Stimulated activated naive CD4-positive, alpha-beta T cell (primary cell): ENCODE results near the gene INPPL1.
"Not testable (repeated sequence)": the region's sequence is repeated elsewhere in the genome, so short reads cannot be mapped to it uniquely, and the experiment has no call there.

Experiments used
- DNase-seq, 6 experiments: peaks; one replicate each; lab custom pipeline; 2025; lab: John Stamatoyannopoulos, UW

INPPL1 gene

GRCh38 chr11:72244361-72245262 lies 20.0 kb downstream of the INPPL1 start:
- no peak for DNase-seq

GRCh38 chr11:72245263-72245816 lies 20.8 kb downstream of the INPPL1 start:
- DNase-seq: no peak

GRCh38 chr11:72247584-72247983 lies 23.0 kb downstream of the INPPL1 start:
- DNase-seq: no peak

GRCh38 chr11:72249961-72250360 lies 25.4 kb downstream of the INPPL1 start:
- DNase-seq: no peak

GRCh38 chr11:72250661-72251464 lies 26.3 kb downstream of the INPPL1 start:
- DNase-seq: no peak

- DNase-seq: no peak
These were observed 27.0 kb downstream of the INPPL1 start for GRCh38 chr11:72251614-72252013.

GRCh38 chr11:72253392-72253791 lies 28.8 kb downstream of the INPPL1 start:
- DNase-seq: no peak

- DNase-seq: no peak
These were observed 29.9 kb downstream of the INPPL1 start for GRCh38 chr11:72254299-72254993.

- no peak for DNase-seq
These were observed 33.0 kb downstream of the INPPL1 start for GRCh38 chr11:72257570-72257969.

- no peak for DNase-seq
These were observed 34.9 kb downstream of the INPPL1 start for GRCh38 chr11:72259490-72259889.

GRCh38 chr11:72260574-72260973 lies 36.0 kb downstream of the INPPL1 start:
- no peak for DNase-seq

GRCh38 chr11:72263361-72263760 lies 38.8 kb downstream of the INPPL1 start:
- no peak for DNase-seq

GRCh38 chr11:72265951-72266350 lies 41.4 kb downstream of the INPPL1 start:
- no peak for DNase-seq

GRCh38 chr11:72266960-72267359 lies 42.4 kb downstream of the INPPL1 start:
- not testable (repeated sequence) for DNase-seq

GRCh38 chr11:72267956-72268617 lies 43.5 kb downstream of the INPPL1 start:
- no peak for DNase-seq

- no peak for DNase-seq
These were observed 47.4 kb downstream of the INPPL1 start for GRCh38 chr11:72271980-72272379.

- DNase-seq: no peak
These were observed 49.9 kb downstream of the INPPL1 start for GRCh38 chr11:72274435-72274834.

GRCh38 chr11:72278905-72279304 lies 54.3 kb downstream of the INPPL1 start:
- DNase-seq: no peak

GRCh38 chr11:72280037-72280436 lies 55.5 kb downstream of the INPPL1 start:
- no peak for DNase-seq

- no peak for DNase-seq
These were observed 56.3 kb downstream of the INPPL1 start for GRCh38 chr11:72280726-72281315.

- DNase-seq: no peak
These were observed 59.4 kb downstream of the INPPL1 start for GRCh38 chr11:72283947-72284346.
